H1 (cell line): Measurements from ENCODE around the gene TPSB2. TPM values are rescaled to one million over a fixed set of nuclear protein-coding genes. Genes with fewer than 3 reads are reported as not detected.
"Not testable (repeated sequence)": the region's sequence is repeated elsewhere in the genome, so short reads cannot be mapped to it uniquely, and the experiment has no call there.

ENCODE experiments used
- CTCF ChIA-PET: fragments of 300-600 bp; sonication (Branson Sonifier 250); formaldehyde crosslinking; loops from one replicate; lab custom pipeline; 2021; ENCODE audit not compliant: partially characterized antibody; lab: Charles Lee
- POLR2A ChIA-PET: fragments of 300-600 bp; sonication (Branson Sonifier 250); formaldehyde crosslinking; loops from one replicate; lab custom pipeline; 2021; ENCODE audit warnings: inconsistent platforms; ENCODE audit not compliant: partially characterized antibody; lab: Charles Lee
- DNase-seq, 2 experiments: peaks; one replicate each; pipeline versions ENCODE4 v3.0.0 to v3.0.0-alpha.2; 2010 to 2022; ENCODE audit warnings: low spot score in 2 of 2, low read depth in 1 of 2, mixed read lengths in 1 of 2
- FAIRE-seq: peaks from 2 replicates; lab custom pipeline; 2011; peaks lifted over from hg19 to GRCh38; lab: Jason Lieb, UNC
- H2AFZ ChIP-seq: 2 replicates; pipeline ENCODE4 v1.8.1; 2012; ENCODE audit warnings: low read length, inconsistent platforms
- H2AK5ac ChIP-seq: 2 replicates; pipeline ENCODE4 v1.6.1; 2013; ENCODE audit warnings: low read depth, low read length
- H2BK120ac ChIP-seq: replicated peaks from 2 replicates; pipeline ENCODE3; 2013; ENCODE audit warnings: low read depth, low read length, inconsistent platforms
- H2BK12ac ChIP-seq: 2 replicates; pipeline ENCODE4 v1.6.1; 2013; ENCODE audit warnings: low read depth, low read length
- H2BK15ac ChIP-seq: 2 replicates; pipeline ENCODE4 v1.6.1; 2013; ENCODE audit warnings: low read length
- H2BK20ac ChIP-seq: 2 replicates; pipeline ENCODE4 v1.6.1; 2013; ENCODE audit warnings: low read length
- H2BK5ac ChIP-seq: 2 replicates; pipeline ENCODE4 v1.6.1; 2013; ENCODE audit warnings: low read depth, low read length
- H3K14ac ChIP-seq: 2 replicates; pipeline ENCODE4 v1.6.1; 2013; ENCODE audit warnings: inconsistent platforms; ENCODE audit not compliant: insufficient read length
- H3K18ac ChIP-seq: 2 replicates; pipeline ENCODE4 v1.6.1; 2013; ENCODE audit warnings: low read length; ENCODE audit errors: extremely low read depth
- H3K23ac ChIP-seq: 2 replicates; pipeline ENCODE4 v1.6.1; 2013; ENCODE audit warnings: inconsistent platforms; ENCODE audit not compliant: insufficient read length
- H3K23me2 ChIP-seq: 2 replicates; pipeline ENCODE4 v1.6.1; 2013; ENCODE audit warnings: low read depth, low read length
- H3K27ac ChIP-seq: 2 replicates; pipeline ENCODE4 v1.6.1; 2011; ENCODE audit warnings: low read depth, low read length, inconsistent platforms
- H3K27me3 ChIP-seq, 4 experiments: replicated peaks in 1 of 4; 1 replicate in 1 of 4; 2 replicates in 3 of 4; pipeline versions ENCODE4 v1.6.1 to v1.8.1; 2011 to 2013; ENCODE audit warnings: low read length in 3 of 4, mild to moderate bottlenecking in 3 of 4, inconsistent platforms in 2 of 4, mixed read lengths in 2 of 4, moderate library complexity in 1 of 4; ENCODE audit not compliant: control insufficient read depth in 3 of 4, insufficient read depth in 3 of 4; ENCODE audit errors: extremely low read depth in 1 of 4
- H3K36me3 ChIP-seq, 4 experiments: 2 replicates each; pipeline versions ENCODE4 v1.6.1 to v1.8.1; 2011 to 2013; ENCODE audit warnings: mild to moderate bottlenecking in 4 of 4, low read length in 3 of 4, moderate library complexity in 2 of 4, control low read depth in 1 of 4, inconsistent platforms in 1 of 4; ENCODE audit not compliant: insufficient read depth in 4 of 4, control insufficient read depth in 2 of 4
- H3K4ac ChIP-seq: replicated peaks from 2 replicates; pipeline ENCODE3; 2013; ENCODE audit warnings: low read length, low read depth, mixed read lengths, inconsistent platforms; ENCODE audit not compliant: insufficient read length
- H3K4me1 ChIP-seq, 4 experiments: replicated peaks in 1 of 4; 1 replicate in 1 of 4; 2 replicates in 3 of 4; pipeline versions ENCODE4 v1.6.1 to v1.8.1; 2011 to 2013; ENCODE audit warnings: low read length in 3 of 4, inconsistent platforms in 2 of 4, mixed read lengths in 1 of 4; ENCODE audit not compliant: insufficient read depth in 4 of 4, control insufficient read depth in 3 of 4
- H3K4me2 ChIP-seq, 2 experiments: 2 replicates each; pipeline versions ENCODE4 v1.6.1 to v1.8.1; 2011 to 2013; ENCODE audit warnings: low read depth in 2 of 2, low read length in 2 of 2, control low read depth in 1 of 2, inconsistent platforms in 1 of 2, mild to moderate bottlenecking in 1 of 2; ENCODE audit not compliant: insufficient read depth in 1 of 2
- H3K4me3 ChIP-seq, 4 experiments: fragments of 200-600, 300-600 bp in 1 of 4; sonication (generic), shearing (Covaris generic), sonication (Bioruptor Twin) in 1 of 4; 2 replicates each; pipeline versions ENCODE4 v1.5.1 to v1.8.1; 2011 to 2016; ENCODE audit warnings: low read length in 4 of 4, low read depth in 3 of 4, control low read depth in 2 of 4, inconsistent platforms in 2 of 4, mild to moderate bottlenecking in 2 of 4, mixed read lengths in 1 of 4, moderate library complexity in 1 of 4; ENCODE audit not compliant: insufficient read depth in 2 of 4; ENCODE audit errors: extremely low read depth in 1 of 4
- H3K56ac ChIP-seq: replicated peaks from 2 replicates; pipeline ENCODE3; 2013; ENCODE audit warnings: low read depth, mild to moderate bottlenecking, mixed read lengths, low read length, inconsistent platforms; ENCODE audit not compliant: insufficient read length
- H3K79me1 ChIP-seq: 2 replicates; pipeline ENCODE4 v1.6.1; 2013; ENCODE audit warnings: low read depth, low read length, control low read depth
- H3K79me2 ChIP-seq, 2 experiments: 2 replicates each; pipeline versions ENCODE4 v1.6.1 to v1.8.1; 2012 to 2013; ENCODE audit warnings: low read length in 2 of 2, mild to moderate bottlenecking in 2 of 2, inconsistent platforms in 1 of 2; ENCODE audit not compliant: insufficient read depth in 2 of 2, control insufficient read depth in 1 of 2
- H3K9ac ChIP-seq, 4 experiments: replicated peaks in 1 of 4; 1 replicate in 1 of 4; 2 replicates in 3 of 4; pipeline versions ENCODE4 v1.6.1 to v1.8.1; 2011 to 2013; ENCODE audit warnings: low read depth in 3 of 4, low read length in 3 of 4, control low read depth in 2 of 4, mild to moderate bottlenecking in 2 of 4, moderate library complexity in 2 of 4, inconsistent platforms in 1 of 4; ENCODE audit errors: extremely low read depth in 1 of 4
- H3K9me3 ChIP-seq, 2 experiments: 2 replicates each; pipeline versions ENCODE4 v1.6.1 to v1.8.1; 2012 to 2013; ENCODE audit warnings: mild to moderate bottlenecking in 2 of 2, moderate library complexity in 2 of 2, control low read depth in 1 of 2, inconsistent platforms in 1 of 2, low read depth in 1 of 2, low read length in 1 of 2, mixed read lengths in 1 of 2; ENCODE audit not compliant: insufficient read depth in 2 of 2
- H4K20me1 ChIP-seq, 2 experiments: replicated peaks in 1 of 2; 2 replicates each; pipeline versions ENCODE3 to v1.8.1; 2011 to 2013; ENCODE audit warnings: inconsistent platforms in 2 of 2, low read length in 2 of 2, mild to moderate bottlenecking in 1 of 2; ENCODE audit not compliant: insufficient read depth in 2 of 2, control insufficient read depth in 1 of 2
- H4K5ac ChIP-seq: 2 replicates; pipeline ENCODE4 v1.6.1; 2013; ENCODE audit warnings: low read length, low read depth, mixed read lengths, inconsistent platforms; ENCODE audit not compliant: insufficient read length
- H4K8ac ChIP-seq: 2 replicates; pipeline ENCODE4 v1.8.0; 2013; ENCODE audit warnings: mild to moderate bottlenecking, moderate library complexity, low read length, inconsistent platforms; ENCODE audit not compliant: insufficient read depth; ENCODE audit errors: extremely low read depth
- H4K91ac ChIP-seq: replicated peaks from 2 replicates; pipeline ENCODE3; 2013; ENCODE audit warnings: low read length, mixed read lengths, inconsistent platforms; ENCODE audit not compliant: insufficient read length
- WGBS, 2 experiments: shearing (Covaris generic) in 1 of 2; methylation state at CpG; one replicate each; pipeline versions ENCODE4 v1.1.6 to v1.1.7; 2013 to 2015; ENCODE audit warnings: low lambda C conversion rate in 2 of 2, mixed read lengths in 2 of 2, inconsistent platforms in 1 of 2, low coverage in 1 of 2, missing lambda C conversion rate in 1 of 2; ENCODE audit not compliant: insufficient replicate concordance in 2 of 2, insufficient coverage in 1 of 2, insufficient read length in 1 of 2; ENCODE audit errors: extremely low coverage in 1 of 2, missing lambda C conversion rate in 1 of 2; 5-methylcytosine and 5-hydroxymethylcytosine counted together
- polyA plus RNA-seq, 7 experiments: library from polyadenylated mRNA; depleted of rRNA in 3 of 7; stranded (reverse) in 5 of 7; unstranded in 2 of 7; fragments of >200 nt in 5 of 7; fragments of 200-250 nt in 2 of 7; gene quantifications; 1 replicate in 5 of 7; 2 replicates in 1 of 7; 4 replicates in 1 of 7; pipeline versions ENCODE4 v1.2.1 to v1.2.3, GENCODE V29; 2011 to 2013; ENCODE audit warnings: missing spikeins in 2 of 7, mixed read lengths in 2 of 7
- total RNA-seq: library from RNA; stranded (reverse); fragmentation: NEBNext Ultra II Directional; extraction: Animal tissue kit (Norgen Biotek cat#: 25700); gene quantifications from 2 replicates; pipeline ENCODE4 v1.2.1, GENCODE V29; 2021

The TPSB2 gene
- total and polyA plus RNA-seq, 2 of the 8 experiments (the other 6 are each of a cell fraction or from before 2014, with no cell fraction given) = 0.08 TPM; not detected in 1

GRCh38 chr16:1254821-1255220 is 24.8 kb upstream of the TPSB2 start:
- FAIRE-seq, POLR2A ChIA-PET, H2BK5ac ChIP-seq, H3K23ac ChIP-seq, H4K20me1 ChIP-seq, H2AFZ ChIP-seq, H3K9ac ChIP-seq, H3K4me1 ChIP-seq, H3K56ac ChIP-seq, H4K5ac ChIP-seq, H3K4me2 ChIP-seq, H3K79me2 ChIP-seq, H3K23me2 ChIP-seq, H4K8ac ChIP-seq, H3K18ac ChIP-seq, H3K14ac ChIP-seq, H3K4ac ChIP-seq, H2BK15ac ChIP-seq, H2BK12ac ChIP-seq, H3K36me3 ChIP-seq, H4K91ac ChIP-seq, DNase-seq, H2BK120ac ChIP-seq, H2AK5ac ChIP-seq, H3K9me3 ChIP-seq, H3K79me1 ChIP-seq, H3K27ac ChIP-seq, H2BK20ac ChIP-seq, H3K4me3 ChIP-seq: not testable (repeated sequence)
- peaks cover 0 to 10% (median 6%) of the 10 kb centered on the region in 4 experiments; a peak in 4 of 7 replicates for H3K27me3 ChIP-seq
- CTCF ChIA-PET = interaction anchor here (0.6 kb wide), 2 partner anchors 103 to 1774 kb away, joined by 3 read pairs; no protein-coding TSS in a partner anchor
- no CpG with 5 or more reads among the region's 3 CpGs for WGBS, 2 experiments

DNA sequence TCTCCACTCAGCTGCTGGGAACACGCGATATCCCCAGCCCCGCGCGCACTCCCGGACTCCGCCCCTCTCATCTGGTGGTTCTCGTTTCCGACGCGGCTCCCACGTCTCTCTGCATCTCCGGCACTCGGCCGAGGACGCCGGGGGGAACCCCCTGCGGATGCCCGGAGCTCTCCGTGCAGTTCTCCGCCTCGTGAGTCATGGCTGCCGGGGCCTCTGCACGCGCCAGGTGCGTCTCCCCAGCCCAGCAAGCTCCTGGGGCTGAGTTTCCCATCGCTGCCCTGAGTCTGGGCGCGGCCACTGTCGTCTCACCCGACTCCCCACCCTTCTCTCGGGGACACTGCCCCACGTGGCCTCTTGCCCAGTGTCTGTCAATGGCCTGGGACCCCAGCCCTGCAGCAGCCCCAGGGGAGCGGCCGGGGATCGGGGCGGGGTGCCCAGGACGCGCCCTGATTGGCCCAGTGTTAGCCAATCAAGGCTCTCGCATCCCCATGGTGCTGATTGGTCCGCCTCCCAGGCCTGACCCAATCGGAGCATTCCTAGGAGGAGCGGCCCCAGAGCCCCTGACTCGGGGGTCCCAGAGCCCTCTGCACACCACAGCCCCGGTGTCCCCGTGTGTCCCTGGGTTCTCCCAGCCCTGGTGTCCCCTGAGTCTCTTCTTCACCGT is 23.8 kb upstream of the TPSB2 start:
- DNase-seq, H2BK20ac ChIP-seq, POLR2A ChIA-PET, H3K79me1 ChIP-seq, H3K18ac ChIP-seq, H3K9me3 ChIP-seq, H4K8ac ChIP-seq, H3K56ac ChIP-seq, H3K23me2 ChIP-seq, H2BK120ac ChIP-seq, H4K91ac ChIP-seq, H3K4me2 ChIP-seq, H2BK15ac ChIP-seq, H3K4me1 ChIP-seq, H3K27ac ChIP-seq, H3K9ac ChIP-seq, H4K20me1 ChIP-seq, H3K14ac ChIP-seq, H4K5ac ChIP-seq, H2AK5ac ChIP-seq, FAIRE-seq, CTCF ChIA-PET, H2BK5ac ChIP-seq, H2AFZ ChIP-seq, H3K4ac ChIP-seq, H3K36me3 ChIP-seq, H3K23ac ChIP-seq, H3K4me3 ChIP-seq, H2BK12ac ChIP-seq, H3K27me3 ChIP-seq, H3K79me2 ChIP-seq: not testable (repeated sequence)
- no CpG with 5 or more reads among the region's 47 CpGs for WGBS, 2 experiments
